ENCODE measurements around the gene LUC7L2.
"Not testable (repeated sequence)": the region's sequence is repeated elsewhere in the genome, so short reads cannot be mapped to it uniquely, and the experiment has no call there.

Gene LUC7L2

GRCh38 chr7:139359366-139360209, at the start of gene LUC7L2:
Gene LUC7L2, plus strand, starts transcription at chr7:139359894. Its CDS starts 368 bp downstream, at chr7:139360262.
- DNase-seq, result peak; percentile 97

- DNase-seq, result no peak
Measured at GRCh38 chr7:139317939-139318505, 41.7 kb upstream of the LUC7L2 start.

GRCh38 chr7:139321071-139321745, 38.5 kb upstream of the LUC7L2 start:
- no peak for DNase-seq

- DNase-seq, result not testable (repeated sequence)
Measured at GRCh38 chr7:139324709-139325108, 35.0 kb upstream of the LUC7L2 start.

GRCh38 chr7:139328375-139328774, 31.3 kb upstream of the LUC7L2 start:
- DNase-seq, result peak; percentile 18

GRCh38 chr7:139329119-139329518, 30.6 kb upstream of the LUC7L2 start:
- no peak for DNase-seq

- DNase-seq, result no peak
Measured at GRCh38 chr7:139330333-139331030, 29.2 kb upstream of the LUC7L2 start.

- no peak for DNase-seq
Measured at GRCh38 chr7:139332697-139333359, 26.9 kb upstream of the LUC7L2 start.

GRCh38 chr7:139333443-139333842, 26.3 kb upstream of the LUC7L2 start:
- DNase-seq, result not testable (repeated sequence)

GRCh38 chr7:139334399-139335150, 25.1 kb upstream of the LUC7L2 start:
- no peak for DNase-seq

- DNase-seq, result no peak
Measured at GRCh38 chr7:139339025-139339424, 20.7 kb upstream of the LUC7L2 start.

GRCh38 chr7:139339698-139340036, 20.0 kb upstream of the LUC7L2 start:
- no peak for DNase-seq

- peak; percentile 98 for DNase-seq
Measured at GRCh38 chr7:139340037-139340807, 19.5 kb upstream of the LUC7L2 start.

GRCh38 chr7:139340808-139341057, 19.0 kb upstream of the LUC7L2 start:
- DNase-seq, result no peak

- DNase-seq, result peak; percentile 91
Measured at GRCh38 chr7:139341058-139341775, 18.5 kb upstream of the LUC7L2 start, which contains the start of gene FMC1. Gene FMC1, plus strand, starts transcription at chr7:139341337. Its CDS starts 48 bp downstream, at chr7:139341385.

GRCh38 chr7:139341776-139342226, 17.9 kb upstream of the LUC7L2 start:
- DNase-seq, result no peak

- no peak for DNase-seq
Measured at GRCh38 chr7:139345042-139345441, 14.7 kb upstream of the LUC7L2 start.

GRCh38 chr7:139351027-139351426, 8.7 kb upstream of the LUC7L2 start:
- no peak for DNase-seq

GRCh38 chr7:139354729-139355128, 5.0 kb upstream of the LUC7L2 start:
- no peak for DNase-seq

GRCh38 chr7:139355320-139355719, 4.4 kb upstream of the LUC7L2 start:
- no peak for DNase-seq

Data from NCI-H446 treated with DMSO at 0.1 percent for 48 hours (cell line).